Measurements from ENCODE around the gene SFT2D1. TPM values are rescaled to one million over a fixed set of nuclear protein-coding genes. Genes with fewer than 3 reads are reported as not detected.

SFT2D1 gene
- total RNA-seq, 4 donors from 2014 or later, result 6.1 to 35.8 (median 33.0) TPM

GRCh38 chr6:166335378-166336302, 6.7 kb downstream of the SFT2D1 start:
- Histone ChIP-seq H3K27me3 (no peaks in the 10 kb centered on the region), H3K36me3 (no peaks in the 10 kb centered on the region), H3K4me3 (no peak overlapping the region), H3K4me1 (peaks cover 6 to 11% of the 10 kb centered on the region in 2 donors), H3K9me3 (no peaks in the 10 kb centered on the region), H3K27ac (no peak overlapping the region)
- TF ChIP-seq CTCF (IDR thresholded peaks at IDR 0.05), result no peak
- no peak for TF ChIP-seq POLR2A (IDR thresholded peaks at IDR 0.05)
- no peak for DNase-seq
- intact Hi-C loops (cut with DNase I; ENCODE audit: low total_unique reads), result no loop called here

- H3K36me3 ChIP-seq, result no peaks in the 10 kb centered on the region
- H3K9me3 ChIP-seq, result no peaks in the 10 kb centered on the region
- no peak overlapping the region for H3K27ac ChIP-seq
- intact Hi-C loops (cut with DNase I; ENCODE audit: low total_unique reads), result no loop called here
- TF ChIP-seq CTCF (IDR thresholded peaks at IDR 0.05) (no peak), POLR2A (IDR thresholded peaks at IDR 0.05) (no peak)
- H3K4me3 ChIP-seq, result no peak overlapping the region
- DNase-seq, result no peak
- no peaks in the 10 kb centered on the region for H3K27me3 ChIP-seq
- peaks cover 0 to 4% of the 10 kb centered on the region in 2 donors for H3K4me1 ChIP-seq
These were observed 7.5 kb downstream of the SFT2D1 start for GRCh38 chr6:166334878-166335277.

GRCh38 chr6:166333172-166333995, 9.0 kb downstream of the SFT2D1 start:
- H3K4me1 ChIP-seq, result peaks cover 0 to 4% of the 10 kb centered on the region in 2 donors

GRCh38 chr6:166331503-166332415, 10.6 kb downstream of the SFT2D1 start:
- DNase-seq, result no peak
- Histone ChIP-seq H3K27ac (no peak overlapping the region), H3K4me1 (peaks cover 0 to under 1% of the 10 kb centered on the region in 2 donors), H3K27me3 (no peaks in the 10 kb centered on the region), H3K4me3 (no peak overlapping the region), H3K36me3 (no peaks in the 10 kb centered on the region), H3K9me3 (no peaks in the 10 kb centered on the region)
- TF ChIP-seq POLR2A (IDR thresholded peaks at IDR 0.05) (no peak), CTCF (IDR thresholded peaks at IDR 0.05) (no peak)
- intact Hi-C loops (cut with DNase I; ENCODE audit: low total_unique reads), result no loop called here

More at GRCh38 chr6:166333172-166333995, 9.0 kb downstream of the SFT2D1 start:
- intact Hi-C loops (cut with DNase I; ENCODE audit: low total_unique reads), result no loop called here
- Histone ChIP-seq H3K9me3 (no peaks in the 10 kb centered on the region), H3K4me3 (no peak overlapping the region), H3K27ac (no peak overlapping the region), H3K27me3 (no peaks in the 10 kb centered on the region), H3K36me3 (no peaks in the 10 kb centered on the region)
- DNase-seq, result no peak
- TF ChIP-seq CTCF (IDR thresholded peaks at IDR 0.05) (no peak), POLR2A (IDR thresholded peaks at IDR 0.05) (no peak)
